ENCODE results near the gene TMEM236.

- TF ChIP-seq TAF1 (IDR thresholded peaks at IDR 0.05; ENCODE audit: borderline replicate concordance, insufficient read depth, low read length): no peak
- TF ChIP-seq POLR2AphosphoS5 (IDR thresholded peaks at IDR 0.05; ENCODE audit: low read depth, low read length): no peak
- TF ChIP-seq REST (IDR thresholded peaks at IDR 0.05; ENCODE audit: insufficient read depth in 1 of 2, low read depth in 2 of 2, low read length in 2 of 2): no peak
These were observed 63.0 kb downstream of the TMEM236 start for GRCh38 chr10:17814973-17815372.

Measured in PFSK-1 (cell line).